Measurements from ENCODE around the gene ABCA8. TPM values are rescaled to one million over a fixed set of nuclear protein-coding genes. Genes with fewer than 3 reads are reported as not detected.

Gene ABCA8
- polyA plus RNA-seq, 10 donors = 20.7 to 59.4 (median 37.1) TPM

GRCh38 chr17:68871447-68871846, 83.7 kb downstream of the ABCA8 start:
- DNase-seq = no peak

- no peak for DNase-seq
Observed at GRCh38 chr17:68870976-68871375, 84.2 kb downstream of the ABCA8 start.

- DNase-seq = no peak
Observed at GRCh38 chr17:68870161-68870826, 84.9 kb downstream of the ABCA8 start.

- DNase-seq = peak in 2 of 3 donors; percentile 17 to 27
Observed at GRCh38 chr17:68868708-68869107, 86.5 kb downstream of the ABCA8 start.

GRCh38 chr17:68867759-68868516, 87.3 kb downstream of the ABCA8 start:
- no peak for DNase-seq

GRCh38 chr17:68865584-68865983, 89.6 kb downstream of the ABCA8 start:
- DNase-seq = no peak

- no peak for DNase-seq
Observed at GRCh38 chr17:68863091-68863652, 92.0 kb downstream of the ABCA8 start.

GRCh38 chr17:68861602-68862001, 93.6 kb downstream of the ABCA8 start:
- DNase-seq = no peak

GRCh38 chr17:68860941-68861340, 94.3 kb downstream of the ABCA8 start:
- DNase-seq = no peak

GRCh38 chr17:68854452-68854851, 100.7 kb downstream of the ABCA8 start:
- DNase-seq = peak; percentile 71 to 87 (median 75)

- DNase-seq = no peak
Observed at GRCh38 chr17:68853439-68853838, 101.8 kb downstream of the ABCA8 start.

GRCh38 chr17:68853036-68853435, 102.2 kb downstream of the ABCA8 start:
- peak in 2 of 3 donors; percentile 16 to 58 for DNase-seq

- DNase-seq = peak; percentile 69 to 89 (median 78)
Observed at GRCh38 chr17:68851890-68852289, 103.3 kb downstream of the ABCA8 start.

- peak; percentile 79 to 92 (median 80) for DNase-seq
Observed at GRCh38 chr17:68850749-68851510, 104.3 kb downstream of the ABCA8 start.

- DNase-seq = peak in 2 of 3 donors; percentile 53 to 84
Observed at GRCh38 chr17:68849673-68850610, 105.2 kb downstream of the ABCA8 start.

GRCh38 chr17:68847711-68848110, 107.5 kb downstream of the ABCA8 start:
- no peak for DNase-seq

- DNase-seq = peak in 2 of 3 donors; percentile 21 to 63
Observed at GRCh38 chr17:68843522-68843921, 111.7 kb downstream of the ABCA8 start.

- DNase-seq = no peak
Observed at GRCh38 chr17:68840073-68840472, 115.1 kb downstream of the ABCA8 start.

- peak in 1 of 3 donors; percentile 63 for DNase-seq
Observed at GRCh38 chr17:68835071-68835470, 120.1 kb downstream of the ABCA8 start.

GRCh38 chr17:68834328-68834836, 120.8 kb downstream of the ABCA8 start:
- DNase-seq = no peak

All from muscle of back (tissue), 11 donors.